Sigmoid colon (tissue), 7 donors: Measurements from ENCODE around the gene SLC25A33. TPM values are rescaled to one million over a fixed set of nuclear protein-coding genes. Genes with fewer than 3 reads are reported as not detected.
A peak's percentile ranks its signal among the peaks of the same experiment; 100 is the strongest.

Experiments used
- DNase-seq: peaks from one replicate; pipeline ENCODE4 v3.0.0-alpha.2; 2019
- H3K27ac ChIP-seq, 4 donors: fragments of 200-600 bp; sonication (generic); one replicate each; pipeline ENCODE4 v1.5.1; 2016 to 2019; ENCODE audit warnings: mild to moderate bottlenecking in 1 of 4
- H3K27me3 ChIP-seq, 3 donors: fragments of 200-600 bp; sonication (generic); one replicate each; pipeline ENCODE4 v1.5.1; 2019; ENCODE audit warnings: mild to moderate bottlenecking in 1 of 3
- H3K36me3 ChIP-seq, 4 donors: fragments of 200-600 bp; sonication (generic); one replicate each; pipeline ENCODE4 v1.5.1; 2016 to 2019
- H3K4me1 ChIP-seq, 4 donors: fragments of 200-600 bp; sonication (generic); one replicate each; pipeline ENCODE4 v1.5.1; 2017 to 2019
- H3K4me3 ChIP-seq, 4 donors: fragments of 200-600 bp; sonication (generic); one replicate each; pipeline ENCODE4 v1.5.1; 2017 to 2019; ENCODE audit warnings: mild to moderate bottlenecking in 2 of 4, moderate library complexity in 1 of 4
- H3K9me3 ChIP-seq, 4 donors: fragments of 200-600 bp in 3 of 4; sonication (generic) in 3 of 4; one replicate each; pipeline versions ENCODE4 v1.5.1 to v1.6.1; 2013 to 2019
- EP300 ChIP-seq, 4 donors: sonication (generic); formaldehyde crosslinking; IDR thresholded peaks; one replicate each; pipeline ENCODE4 v1.6.1; 2017; ENCODE audit warnings: antibody characterized with exemption in 4 of 4
- POLR2A ChIP-seq, 2 donors: fragments of 450-650 bp; IDR thresholded peaks; one replicate each; pipeline ENCODE4 v1.6.1; 2016; ENCODE audit warnings: antibody characterized with exemption in 2 of 2, mild to moderate bottlenecking in 2 of 2, moderate library complexity in 2 of 2
- POLR2AphosphoS5 ChIP-seq, 4 donors: sonication (generic); formaldehyde crosslinking; IDR thresholded peaks; one replicate each; pipeline ENCODE4 v1.6.1; 2017; ENCODE audit warnings: antibody characterized with exemption in 4 of 4
- WGBS, 2 donors: extraction: QIAGEN DNeasy Blood & Tissue Kit; methylation state at CpG; one replicate each; pipeline ENCODE4 v1.1.7; 2013; 5-methylcytosine and 5-hydroxymethylcytosine counted together
- intact Hi-C: fragments of 100-400 bp; cut with DNase I; formaldehyde crosslinking; loops from one replicate; pipeline ENCODE4 v1.15.1; 2023
- polyA plus RNA-seq, 3 donors: library from polyadenylated mRNA; stranded (reverse); fragments of 200-250 nt; gene quantifications; one replicate each; pipeline ENCODE4 v1.2.3, GENCODE V29; 2013
- total RNA-seq, 4 donors: library from RNA; depleted of rRNA; stranded (reverse); fragments of >200 nt; gene quantifications; one replicate each; pipeline ENCODE4 v1.1.0, GENCODE V29; 2016
- TF ChIP-seq, protein P1 (sequence below), 4 experiments: fragments of 450-650 bp in 3 of 4; fragments of 200-600 bp in 1 of 4; IDR thresholded peaks; one replicate each; pipeline ENCODE4 v1.5.1; 2016 to 2019; ENCODE audit warnings: antibody characterized with exemption in 4 of 4, mild to moderate bottlenecking in 3 of 4, moderate library complexity in 2 of 4
- donor health status: healthy with polysubstance abuse.
- donor health status: Bipolar disorder and iron deficiency.
- donor health status: healthy.

The SLC25A33 gene
- total and polyA plus RNA-seq, 7 donors, result 3.9 to 16.6 (median 6.7) TPM

DNA sequence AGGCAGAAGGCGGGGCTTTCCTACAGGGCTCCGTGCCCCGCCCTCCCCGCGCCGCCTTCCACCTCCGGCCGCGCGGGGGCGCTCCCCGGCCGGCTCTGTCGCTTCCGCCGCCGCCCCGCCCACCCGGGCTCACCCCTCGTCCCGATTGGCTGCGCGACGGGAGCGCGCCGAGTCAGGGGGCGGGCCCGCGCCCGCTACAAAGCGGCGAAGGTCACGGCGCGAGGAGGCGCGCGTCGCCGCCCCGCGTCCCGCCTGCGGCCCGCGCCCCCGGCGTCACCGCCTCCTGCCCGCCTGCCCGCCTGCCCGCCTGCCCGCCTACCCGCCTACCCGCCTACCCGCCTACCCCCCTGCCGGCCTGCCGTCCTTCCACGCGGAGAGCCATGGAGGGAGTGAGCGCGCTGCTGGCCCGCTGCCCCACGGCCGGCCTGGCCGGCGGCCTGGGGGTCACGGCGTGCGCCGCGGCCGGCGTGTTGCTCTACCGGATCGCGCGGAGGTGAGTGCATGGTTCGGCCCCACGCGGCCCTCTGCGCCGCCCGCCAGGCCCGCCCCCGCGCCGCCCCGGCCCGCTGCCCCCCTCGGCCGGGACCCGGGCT, 49.4 kb downstream of the SLC25A33 start, which contains the start of gene TMEM201:
TSS of gene TMEM201 (plus strand) at position 361 of the 593 bp plus-strand sequence. CDS start at position 381, 20 bp downstream.
- peak within 1 kb of the TSS; percentile 34 to 83 (median 78) for H3K4me3 ChIP-seq
- WGBS, 2 donors, result 1% methylated on average over 94 of the region's 94 CpGs
- TF ChIP-seq EP300 (IDR thresholded peaks at IDR 0.05) (no peak), POLR2A (IDR thresholded peaks at IDR 0.05) (no peak), POLR2AphosphoS5 (IDR thresholded peaks at IDR 0.05) (no peak)
- TF ChIP-seq, protein P1, sequence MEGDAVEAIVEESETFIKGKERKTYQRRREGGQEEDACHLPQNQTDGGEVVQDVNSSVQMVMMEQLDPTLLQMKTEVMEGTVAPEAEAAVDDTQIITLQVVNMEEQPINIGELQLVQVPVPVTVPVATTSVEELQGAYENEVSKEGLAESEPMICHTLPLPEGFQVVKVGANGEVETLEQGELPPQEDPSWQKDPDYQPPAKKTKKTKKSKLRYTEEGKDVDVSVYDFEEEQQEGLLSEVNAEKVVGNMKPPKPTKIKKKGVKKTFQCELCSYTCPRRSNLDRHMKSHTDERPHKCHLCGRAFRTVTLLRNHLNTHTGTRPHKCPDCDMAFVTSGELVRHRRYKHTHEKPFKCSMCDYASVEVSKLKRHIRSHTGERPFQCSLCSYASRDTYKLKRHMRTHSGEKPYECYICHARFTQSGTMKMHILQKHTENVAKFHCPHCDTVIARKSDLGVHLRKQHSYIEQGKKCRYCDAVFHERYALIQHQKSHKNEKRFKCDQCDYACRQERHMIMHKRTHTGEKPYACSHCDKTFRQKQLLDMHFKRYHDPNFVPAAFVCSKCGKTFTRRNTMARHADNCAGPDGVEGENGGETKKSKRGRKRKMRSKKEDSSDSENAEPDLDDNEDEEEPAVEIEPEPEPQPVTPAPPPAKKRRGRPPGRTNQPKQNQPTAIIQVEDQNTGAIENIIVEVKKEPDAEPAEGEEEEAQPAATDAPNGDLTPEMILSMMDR (IDR thresholded peaks at IDR 0.05), result peak in 1 of 4 experiments; percentile 86
- DNase-seq, result peak; percentile 96
- intact Hi-C loops, result loop anchor here (2.0 kb wide), 1 partner anchor 50 kb away; the partner anchor contains the start of gene SLC25A33
- H3K27ac ChIP-seq, result peak within 1 kb of the TSS; percentile 66 to 86 (median 84)
- no peaks in the 10 kb centered on the region for H3K36me3 ChIP-seq
- H3K27me3 ChIP-seq, result no peaks in the 10 kb centered on the region
- H3K9me3 ChIP-seq, result no peaks in the 10 kb centered on the region
- peaks cover 0 to 44% (median 35%) of the 10 kb centered on the region in 4 donors for H3K4me1 ChIP-seq

GRCh38 chr1:9589144-9589718, 50.0 kb downstream of the SLC25A33 start:
- H3K36me3 ChIP-seq, result no peaks in the 10 kb centered on the region
- intact Hi-C loops, result loop anchor here (2.0 kb wide), 1 partner anchor 50 kb away; the partner anchor contains the start of gene SLC25A33
- TF ChIP-seq EP300 (IDR thresholded peaks at IDR 0.05) (no peak), POLR2AphosphoS5 (IDR thresholded peaks at IDR 0.05) (no peak), POLR2A (IDR thresholded peaks at IDR 0.05) (no peak)
- TF ChIP-seq, protein P1 (IDR thresholded peaks at IDR 0.05), result no peak
- H3K9me3 ChIP-seq, result no peaks in the 10 kb centered on the region
- WGBS, 2 donors, result 1% methylated on average over 63 of the region's 63 CpGs
- peak overlapping the region; percentile 34 to 83 (median 78) for H3K4me3 ChIP-seq
- no peaks in the 10 kb centered on the region for H3K27me3 ChIP-seq
- no peak for DNase-seq
- H3K4me1 ChIP-seq, result peaks cover 0 to 47% (median 37%) of the 10 kb centered on the region in 4 donors
- H3K27ac ChIP-seq, result peak overlapping the region; percentile 66 to 86 (median 84)

GRCh38 chr1:9589719-9590157, 50.5 kb downstream of the SLC25A33 start:
- Histone ChIP-seq H3K36me3 (no peaks in the 10 kb centered on the region), H3K4me3 (peak overlapping the region; percentile 34 to 83 (median 78)), H3K27me3 (no peaks in the 10 kb centered on the region), H3K9me3 (no peaks in the 10 kb centered on the region), H3K4me1 (peaks cover 0 to 47% (median 37%) of the 10 kb centered on the region in 4 donors), H3K27ac (peak overlapping the region; percentile 66 to 86 (median 84))
- peak; percentile 54 for DNase-seq
- TF ChIP-seq POLR2AphosphoS5 (IDR thresholded peaks at IDR 0.05), result no peak
- TF ChIP-seq, protein P1 (IDR thresholded peaks at IDR 0.05), result no peak
- TF ChIP-seq EP300 (IDR thresholded peaks at IDR 0.05), result no peak
- no peak for TF ChIP-seq POLR2A (IDR thresholded peaks at IDR 0.05)
- WGBS, 2 donors, result 6 to 21% methylated on average over 6 of the region's 6 CpGs
- intact Hi-C loops, result loop anchor here (2.0 kb wide), 1 partner anchor 51 kb away; the partner anchor contains the start of gene SLC25A33

DNA sequence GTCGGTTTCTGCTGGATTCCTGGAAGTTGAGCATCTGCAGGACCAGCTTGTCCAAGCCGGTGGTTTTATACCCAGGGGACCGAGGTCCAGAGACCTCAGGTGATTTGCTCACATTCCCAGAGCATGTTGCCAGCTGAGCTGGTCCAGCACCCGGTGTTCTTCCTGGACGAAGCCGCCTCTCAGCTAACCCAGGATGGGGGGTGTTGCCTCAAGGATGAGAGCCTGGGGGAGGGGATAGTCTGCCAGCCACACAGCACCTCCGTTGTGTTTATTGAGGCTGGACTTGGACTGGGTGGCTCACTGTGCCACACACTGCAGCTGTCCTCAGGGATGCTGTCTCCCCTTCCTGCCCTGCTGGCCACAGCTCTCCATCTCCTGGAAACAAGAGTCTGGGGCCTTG, 50.9 kb downstream of the SLC25A33 start:
- Histone ChIP-seq H3K27me3 (no peaks in the 10 kb centered on the region), H3K4me1 (peaks cover 0 to 47% (median 37%) of the 10 kb centered on the region in 4 donors), H3K36me3 (no peaks in the 10 kb centered on the region), H3K27ac (no peak overlapping the region), H3K9me3 (no peaks in the 10 kb centered on the region), H3K4me3 (peak overlapping the region in 1 of 4 donors; percentile 83)
- no peak for TF ChIP-seq POLR2AphosphoS5 (IDR thresholded peaks at IDR 0.05)
- TF ChIP-seq EP300 (IDR thresholded peaks at IDR 0.05), result no peak
- TF ChIP-seq POLR2A (IDR thresholded peaks at IDR 0.05), result no peak
- TF ChIP-seq, protein P1 (IDR thresholded peaks at IDR 0.05), result no peak
- intact Hi-C loops, result no loop called here
- no peak for DNase-seq
- 47 to 74% methylated on average over 7 of the region's 7 CpGs for WGBS, 2 donors
